HepG2 (cell line): ENCODE results near the gene CFAP70. TPM values are rescaled to one million over a fixed set of nuclear protein-coding genes. Genes with fewer than 3 reads are reported as not detected.
A peak's percentile ranks its signal among the peaks of the same experiment; 100 is the strongest.

Experiments used
- CREB1 ChIP-seq, 2 experiments: fragments of 450-650 bp in 1 of 2; IDR thresholded peaks; 2 replicates each; pipeline ENCODE4 v1.6.1; 2016 to 2017; ENCODE audit warnings: control low read depth in 1 of 2, mild to moderate bottlenecking in 1 of 2, missing compliant biosample characterization in 1 of 2, missing genetic modification characterization in 1 of 2
- MAFF ChIP-seq: IDR thresholded peaks from 2 replicates; pipeline ENCODE4 v1.6.1; 2011; ENCODE audit warnings: low read depth, low read length, improper control_type of control experiment
- MAFK ChIP-seq, 2 experiments: IDR thresholded peaks in 1 of 2; conservative IDR thresholded peaks in 1 of 2; 2 replicates each; pipeline ENCODE4 v1.6.1; 2011; ENCODE audit warnings: improper control_type of control experiment in 2 of 2, low read length in 2 of 2
- MEIS1 ChIP-seq: sonication (generic); formaldehyde crosslinking; IDR thresholded peaks from 2 replicates; pipeline ENCODE4 v1.9.0; 2021; ENCODE audit warnings: mild to moderate bottlenecking, missing genetic modification reagents, moderate library complexity, borderline replicate concordance
- PPARG ChIP-seq: conservative IDR thresholded peaks from 2 replicates; pipeline ENCODE4 v1.6.1; 2016; ENCODE audit warnings: missing biosample characterization, missing genetic modification reagents
- RFX3 ChIP-seq: IDR thresholded peaks from 2 replicates; pipeline ENCODE4 v1.6.1; 2016; ENCODE audit warnings: missing biosample characterization, missing genetic modification reagents
- RFXAP ChIP-seq: sonication (generic); formaldehyde crosslinking; IDR thresholded peaks from 2 replicates; pipeline ENCODE4 v1.4.0; 2020; ENCODE audit warnings: missing genetic modification reagents, borderline replicate concordance
- SNAPC4 ChIP-seq: sonication (generic); formaldehyde crosslinking; IDR thresholded peaks from 2 replicates; pipeline ENCODE4 v1.4.0; 2020; ENCODE audit warnings: mild to moderate bottlenecking, missing genetic modification reagents
- ZFP62 ChIP-seq: sonication (generic); formaldehyde crosslinking; IDR thresholded peaks from 2 replicates; pipeline ENCODE4 v1.4.0; 2020; ENCODE audit warnings: missing genetic modification reagents
- ZNF256 ChIP-seq: sonication (generic); formaldehyde crosslinking; conservative IDR thresholded peaks from 2 replicates; pipeline ENCODE4 v1.4.0; 2020; ENCODE audit warnings: missing genetic modification reagents
- ZNF280D ChIP-seq: sonication (generic); formaldehyde crosslinking; IDR thresholded peaks from 2 replicates; pipeline ENCODE4 v1.5.1; 2020; ENCODE audit warnings: mild to moderate bottlenecking, missing genetic modification reagents
- ZNF326 ChIP-seq: sonication (generic); formaldehyde crosslinking; IDR thresholded peaks from 2 replicates; pipeline ENCODE4 v1.4.0; 2020; ENCODE audit warnings: missing genetic modification reagents, borderline replicate concordance
- ZNF503 ChIP-seq: sonication (generic); formaldehyde crosslinking; IDR thresholded peaks from 2 replicates; pipeline ENCODE4 v1.4.0; 2020; ENCODE audit warnings: missing genetic modification reagents
- ZNF781 ChIP-seq: sonication (generic); formaldehyde crosslinking; IDR thresholded peaks from 2 replicates; pipeline ENCODE4 v1.5.1; 2020; ENCODE audit warnings: borderline replicate concordance, mild to moderate bottlenecking, missing genetic modification reagents; ENCODE audit errors: not compliant biosample characterization
- polyA plus RNA-seq, 8 experiments: library from polyadenylated mRNA; depleted of rRNA in 3 of 8; stranded (reverse) in 7 of 8; unstranded in 1 of 8; fragments of >200 nt; fragmentation: Illumina TruSeq in 4 of 8; extraction: Trizol in 4 of 8; gene quantifications; 2 replicates each; pipeline versions ENCODE4 v1.2.1 to v1.2.3, GENCODE V29; 2011 to 2016; ENCODE audit warnings: low read depth in 4 of 8, missing spikeins in 1 of 8, mixed read lengths in 1 of 8; ENCODE audit not compliant: insufficient read depth in 1 of 8
- total RNA-seq, 5 experiments: library from RNA; depleted of rRNA; stranded (reverse); fragments of >200 nt; fragmentation: Illumina TruSeq; extraction: Trizol; gene quantifications; 2 replicates each; pipeline ENCODE4 v1.2.3, GENCODE V29; 2016; ENCODE audit warnings: low read depth in 1 of 5

Gene CFAP70
- total and polyA plus RNA-seq, 2 of the 13 experiments (the other 11 are each of a cell fraction or from before 2014, with no cell fraction given): 0.27 to 0.38 TPM

- TF ChIP-seq ZNF503 (peak; percentile 38; the same call in 1 of the 2 replicates), RFXAP (0 out of 2 replicates have a peak, but pooled peaks have one; percentile 69), SNAPC4 (CRISPR knock-in tag) (peak; percentile 90; the same call in 1 of the 2 replicates), PPARG (CRISPR knock-in tag) (no peak; the same call in 1 of the 2 replicates), RFX3 (CRISPR knock-in tag) (no peak), ZFP62 (CRISPR knock-in tag) (no peak), ZNF326 (CRISPR knock-in tag) (no peak), ZNF280D (CRISPR knock-in tag) (peak; percentile 35; the same call in 1 of the 2 replicates), MAFK (conservative IDR thresholded peaks at IDR 0.05 in 1 of 2, IDR thresholded peaks at IDR 0.05 in 1 of 2; ENCODE audit: low read length in 2 of 2) (no peak), CREB1 (IDR thresholded peaks at IDR 0.05) (no peak), CREB1 (CRISPR knock-in tag; IDR thresholded peaks at IDR 0.05) (peak; percentile 92), MAFF (no peak), ZNF256 (CRISPR knock-in tag) (no peak), MEIS1 (CRISPR knock-in tag) (0 out of 2 replicates have a peak, but pooled peaks have one; percentile 28), ZNF781 (CRISPR knock-in tag) (peak; percentile 61)
These were observed 106.0 kb downstream of the CFAP70 start, which contains the start of gene MRPS16 (continued) for GRCh38 chr10:73252445-73253224.
